NCI-H1048 (cell line): ENCODE measurements around the gene PIGU.
"Not testable (repeated sequence)": the region's sequence is repeated elsewhere in the genome, so short reads cannot be mapped to it uniquely, and the experiment has no call there.

Experiments
- DNase-seq: peaks from one replicate; lab custom pipeline; 2025; lab: John Stamatoyannopoulos, UW

The PIGU gene

DNA sequence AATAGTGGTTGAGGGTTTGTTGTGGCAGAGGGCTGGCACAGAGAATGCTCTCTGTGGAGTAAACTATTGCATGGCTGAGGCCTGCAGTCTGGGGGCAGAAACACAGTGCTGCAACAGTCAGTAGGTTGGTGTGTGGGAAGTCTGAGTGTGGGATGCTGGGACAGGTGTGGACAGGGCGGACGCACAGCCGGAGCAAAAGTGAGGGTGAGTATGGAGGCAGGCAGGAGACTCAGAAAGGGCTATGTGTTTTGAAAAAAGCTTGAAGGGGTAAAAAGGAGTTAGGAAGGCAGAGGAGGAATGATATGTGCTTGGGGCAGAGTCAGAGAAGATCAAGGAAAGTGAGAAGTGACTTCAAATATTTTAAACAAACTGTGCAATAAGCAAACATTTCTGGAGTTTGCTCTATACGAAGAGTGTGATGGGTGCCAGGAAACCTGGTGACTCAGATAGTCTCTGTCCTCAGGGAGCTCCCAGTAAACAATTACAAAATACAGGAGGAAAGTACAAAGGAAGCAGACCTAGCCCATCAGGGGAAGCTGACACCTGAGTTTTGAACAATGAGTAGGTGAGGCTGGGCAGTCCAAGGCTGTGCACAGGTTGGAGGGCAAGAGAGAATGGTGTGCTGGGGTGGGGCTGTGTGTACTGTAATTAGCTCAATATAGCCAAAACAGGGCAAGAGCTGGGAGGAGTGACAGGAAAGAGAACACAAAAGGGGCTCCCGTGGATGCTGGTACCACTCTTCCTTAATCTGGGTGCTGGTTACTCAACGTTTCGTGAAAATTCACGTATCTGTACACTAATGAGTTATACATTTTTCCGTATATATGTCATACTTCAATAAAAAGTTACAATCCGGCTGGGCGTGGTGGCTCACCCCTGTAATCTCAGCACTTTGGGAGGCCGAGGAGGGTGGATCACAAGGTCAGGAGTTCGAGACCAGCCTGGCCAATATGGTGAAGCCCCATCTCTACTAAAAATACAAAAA, 55.2 kb downstream of the PIGU start:
- DNase-seq, result no peak

GRCh38 chr20:34621036-34621343, 55.9 kb downstream of the PIGU start:
- DNase-seq, result no peak

GRCh38 chr20:34618676-34619075, 58.2 kb downstream of the PIGU start:
- DNase-seq, result no peak

- DNase-seq, result not testable (repeated sequence)
Observed at GRCh38 chr20:34616913-34617312, 60.0 kb downstream of the PIGU start.

- no peak for DNase-seq
Observed at GRCh38 chr20:34615477-34615876, 61.4 kb downstream of the PIGU start.

DNA sequence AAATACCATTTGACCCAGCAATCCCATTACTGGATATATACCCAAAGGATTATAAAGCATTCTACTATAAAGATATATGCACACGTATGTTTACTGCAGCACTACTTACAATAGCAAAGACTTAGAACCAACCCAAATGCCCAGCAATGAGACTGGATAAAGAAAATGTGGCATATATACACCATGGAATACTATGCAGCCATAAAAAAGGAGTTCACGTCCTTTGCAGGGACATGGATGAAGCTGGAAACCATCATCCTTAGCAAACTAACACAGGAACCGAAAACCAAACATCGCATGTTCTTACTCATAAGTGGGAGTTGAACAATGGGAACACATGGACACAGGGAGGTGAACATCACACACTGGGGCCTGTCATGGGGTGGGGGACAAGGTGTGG, 64.9 kb downstream of the PIGU start:
- DNase-seq, result not testable (repeated sequence)

GRCh38 chr20:34607066-34607465, 69.8 kb downstream of the PIGU start:
- DNase-seq, result no peak

DNA sequence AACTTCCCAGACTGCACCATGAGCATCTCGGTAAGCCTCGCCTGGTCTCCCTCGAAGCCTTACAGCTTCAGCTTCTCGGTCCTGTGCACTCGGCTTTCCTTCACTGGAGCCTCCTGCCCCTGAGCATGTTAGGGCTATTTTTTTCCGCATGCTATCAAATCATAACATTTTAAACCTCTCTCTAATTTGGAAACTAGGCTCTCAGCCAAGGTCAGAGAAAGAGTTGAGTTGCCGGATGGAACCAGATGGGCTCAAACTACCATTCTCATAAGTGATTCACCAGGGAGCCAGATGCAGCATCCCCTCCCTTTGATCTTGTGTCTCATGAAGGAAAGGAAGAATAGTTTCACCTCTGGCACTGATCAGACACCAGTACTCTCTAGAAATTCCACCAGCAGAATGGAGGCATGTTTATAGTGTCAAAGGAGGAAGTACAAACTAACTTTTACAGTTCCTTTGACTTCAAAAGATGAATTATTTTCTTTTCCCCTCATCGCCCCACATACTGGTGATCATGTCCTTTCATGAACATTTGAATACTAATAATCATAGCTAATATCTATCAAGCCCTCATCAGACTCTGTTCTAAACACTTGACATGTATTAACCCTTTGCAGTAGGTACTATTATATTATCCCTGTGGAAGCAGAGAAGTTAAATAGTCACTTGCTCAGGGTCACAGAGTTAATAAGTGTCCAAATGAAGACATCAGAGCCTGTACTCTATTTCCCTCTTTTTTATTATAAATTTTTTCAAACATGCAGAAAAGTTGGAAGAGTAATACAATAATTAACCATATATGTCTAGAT, 71.7 kb downstream of the PIGU start:
- DNase-seq, result no peak

DNA sequence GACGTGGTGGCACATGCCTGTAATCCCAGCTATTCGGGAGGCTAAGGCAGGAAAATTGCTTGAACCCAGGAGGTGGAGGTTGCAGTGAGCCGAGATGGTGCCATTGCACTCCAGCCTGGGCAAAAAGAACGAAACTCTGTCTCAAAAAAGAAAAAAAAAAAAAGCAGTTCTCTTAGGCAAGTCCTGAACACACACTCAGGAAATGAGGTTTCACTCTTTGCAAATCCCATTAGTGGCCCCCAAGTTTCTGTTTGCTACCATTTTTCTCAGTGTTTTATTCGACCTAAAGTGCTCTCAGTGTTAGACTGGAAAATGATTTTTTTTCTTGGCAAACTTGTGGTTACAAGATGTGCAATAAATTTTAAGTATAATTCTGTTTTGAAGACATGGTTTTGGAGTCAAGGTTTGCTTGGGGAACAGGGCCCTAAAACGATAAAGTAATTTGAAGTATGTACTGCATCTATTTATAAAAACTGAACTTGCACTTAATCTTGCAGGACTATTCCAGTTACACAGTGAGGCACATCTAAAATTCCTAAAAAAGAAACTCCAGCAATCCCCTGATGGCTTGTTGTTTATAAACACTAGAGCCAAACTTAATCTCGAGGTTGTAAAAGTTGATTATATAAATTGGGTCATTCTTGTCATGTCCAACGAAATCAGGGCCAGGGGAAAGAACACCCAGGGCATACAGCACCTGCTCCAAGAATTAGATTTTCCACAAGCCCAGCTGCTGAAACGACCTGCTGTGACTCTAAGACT, 75.8 kb downstream of the PIGU start:
- no peak for DNase-seq

- no peak for DNase-seq
Observed at GRCh38 chr20:34595377-34596184, 81.3 kb downstream of the PIGU start.

GRCh38 chr20:34586488-34587163, 90.3 kb downstream of the PIGU start:
- no peak for DNase-seq

- no peak for DNase-seq
Observed at GRCh38 chr20:34585019-34585418, 91.9 kb downstream of the PIGU start.

DNA sequence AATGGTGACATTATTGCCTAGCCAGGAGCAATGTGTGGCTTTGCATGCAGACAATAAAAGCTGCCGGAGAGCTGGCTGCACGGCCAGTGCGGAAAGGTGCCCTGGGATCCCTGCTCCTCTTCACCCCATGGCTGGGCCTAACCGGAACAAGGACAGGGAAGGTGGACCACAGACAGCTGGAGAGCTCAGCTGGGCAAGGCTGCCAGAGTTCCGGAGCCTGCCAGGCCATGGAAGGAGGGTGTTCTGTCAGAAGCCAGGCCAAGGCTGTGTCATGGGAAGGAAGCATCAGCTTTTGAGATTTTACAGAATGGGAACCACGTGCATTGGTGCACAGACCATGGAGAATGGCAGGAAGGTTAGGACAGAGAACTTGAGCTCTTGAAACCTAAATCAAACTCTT, 93.3 kb downstream of the PIGU start:
- DNase-seq, result no peak

- no peak for DNase-seq
Observed at GRCh38 chr20:34582911-34583310, 94.0 kb downstream of the PIGU start.

- DNase-seq, result no peak
Observed at GRCh38 chr20:34582221-34582620, 94.7 kb downstream of the PIGU start.

- DNase-seq, result no peak
Observed at GRCh38 chr20:34581341-34582184, 95.3 kb downstream of the PIGU start.

DNA sequence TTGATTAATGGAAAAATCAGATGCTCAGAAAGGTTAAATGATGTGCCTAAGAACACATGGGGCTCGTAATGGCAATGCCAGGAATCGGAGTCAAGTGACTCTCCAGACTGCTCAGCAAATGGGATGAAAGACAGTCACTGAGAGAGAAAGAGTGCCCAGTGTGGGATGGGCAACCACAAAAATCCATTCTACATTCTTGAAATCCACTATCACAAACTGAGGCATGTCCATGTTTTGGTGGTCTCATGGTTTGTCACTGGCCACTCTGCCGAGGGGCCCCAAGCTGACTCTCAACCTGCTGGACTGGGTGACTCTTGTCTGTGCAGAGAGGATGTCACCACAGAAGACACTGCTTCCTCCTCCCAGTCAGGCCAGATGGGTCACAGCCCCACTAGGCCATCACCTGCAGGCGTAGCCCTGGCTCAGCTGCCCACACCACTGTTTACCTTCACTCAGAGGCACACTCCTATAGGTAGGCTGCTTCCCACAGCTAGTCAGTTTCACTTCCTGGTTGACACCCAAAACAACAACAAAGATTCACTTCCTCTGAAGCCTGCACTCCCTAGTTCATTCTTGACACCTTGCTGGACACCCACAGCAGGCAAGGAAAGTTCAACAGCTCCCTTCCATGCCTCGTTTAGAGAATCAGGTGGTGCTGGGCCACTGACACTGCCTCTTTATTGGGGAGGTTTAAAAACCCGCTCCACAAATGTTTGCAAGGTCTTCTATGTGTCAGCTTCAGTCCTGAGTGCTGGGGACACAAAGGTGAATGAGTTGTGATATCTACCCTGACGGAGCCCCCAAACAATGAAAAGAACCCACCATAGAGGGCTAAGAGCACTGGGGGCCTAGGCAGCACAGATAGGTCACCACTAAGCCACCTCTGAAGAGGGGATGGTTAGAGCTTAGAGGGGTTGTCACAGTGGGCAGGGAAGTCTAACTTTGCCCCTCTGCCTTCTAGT, 96.6 kb downstream of the PIGU start:
- no peak for DNase-seq

GRCh38 chr20:34579191-34579978, 97.5 kb downstream of the PIGU start:
- no peak for DNase-seq
